Measurements from ENCODE around the gene MYL2.

MYL2 gene

DNA sequence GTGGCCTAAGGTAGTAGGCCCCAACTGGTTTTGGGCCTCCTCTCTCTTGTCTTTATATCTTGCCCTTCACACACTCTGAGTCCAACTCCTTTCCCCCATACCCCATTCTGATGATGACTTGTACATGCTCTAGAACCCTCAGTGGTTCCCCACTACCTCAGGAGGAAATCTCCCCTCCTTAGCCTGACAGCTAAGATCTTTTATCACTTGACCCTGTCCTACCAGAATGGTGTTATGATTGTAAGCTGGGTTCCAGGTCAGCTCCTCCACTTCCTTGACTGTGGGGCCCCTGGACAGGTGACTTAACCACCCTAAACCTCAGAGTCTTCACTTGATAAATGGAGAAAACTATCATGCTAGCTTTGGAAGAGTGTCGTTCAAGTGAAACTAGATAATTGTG is 9.4 kb upstream of the MYL2 start:
- DNase-seq: no peak

DNA sequence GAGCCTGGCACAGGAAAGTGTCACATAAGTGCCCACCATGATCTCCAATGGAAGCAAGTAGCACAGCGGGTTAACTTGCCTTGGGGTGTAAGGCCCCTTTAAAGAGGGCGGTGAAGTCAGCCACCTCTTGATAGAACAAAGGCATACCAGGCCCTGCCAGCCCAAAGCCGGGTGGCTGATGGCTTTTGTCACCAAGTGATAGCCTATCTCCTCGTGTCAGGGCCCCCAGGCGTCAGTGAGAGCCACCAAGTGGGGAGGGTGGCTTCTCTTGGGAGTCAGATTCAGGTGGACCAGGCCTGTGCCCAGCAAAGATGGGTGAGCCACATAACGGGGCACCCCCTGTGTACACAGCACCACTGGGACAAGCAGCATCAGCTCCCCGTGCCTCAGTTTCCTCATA is 8.3 kb upstream of the MYL2 start:
- DNase-seq: no peak

DNA sequence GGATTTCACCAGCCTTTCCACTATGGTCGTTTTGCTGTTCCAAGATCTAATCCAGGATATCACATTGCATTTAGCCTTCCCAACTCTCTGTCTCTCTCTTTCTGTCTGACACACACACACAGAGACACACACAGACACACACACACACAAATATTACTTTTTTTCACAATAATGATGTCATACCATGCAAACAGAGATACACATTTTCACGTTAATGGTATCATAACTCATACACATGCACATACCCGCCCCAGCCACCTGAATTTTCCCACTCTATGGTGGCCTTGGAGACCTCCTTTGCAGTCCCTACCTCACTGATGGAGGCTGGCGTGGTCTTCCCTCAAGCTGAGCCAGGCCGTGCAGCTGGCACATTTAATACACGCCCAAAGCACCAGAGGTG is 7.2 kb upstream of the MYL2 start:
- DNase-seq: no peak

DNA sequence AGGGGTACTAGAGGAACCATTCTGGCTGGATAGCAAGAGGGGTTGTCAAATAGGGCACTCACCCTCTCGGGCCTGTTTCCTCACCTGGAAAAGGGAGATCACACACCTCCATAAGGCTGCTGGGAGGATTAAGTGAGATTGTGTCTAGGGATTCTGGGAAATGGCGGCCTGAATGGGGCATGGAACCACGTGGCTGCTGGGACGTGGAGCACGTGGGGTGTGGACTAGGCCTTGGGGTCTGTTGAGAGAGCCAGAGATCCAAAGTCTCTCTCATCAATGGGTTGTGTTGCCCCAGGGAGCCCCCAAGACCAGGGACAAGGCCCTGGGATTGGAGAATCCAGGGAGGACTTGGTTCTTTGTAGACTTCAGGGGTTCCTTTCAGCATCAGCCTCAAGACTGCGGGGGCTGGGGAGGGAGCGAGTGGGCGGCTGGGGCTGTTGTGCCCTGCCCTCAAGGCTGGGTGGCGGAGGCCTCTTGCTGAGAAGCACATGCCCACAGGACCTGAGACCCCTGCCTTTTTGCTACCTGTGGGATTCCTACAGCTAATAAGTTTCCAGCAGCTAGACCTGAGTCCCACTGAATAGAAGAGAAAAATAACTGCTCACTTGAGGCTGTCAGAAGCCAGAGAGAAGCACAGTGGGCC is 3.4 kb upstream of the MYL2 start:
- DNase-seq: no peak

DNA sequence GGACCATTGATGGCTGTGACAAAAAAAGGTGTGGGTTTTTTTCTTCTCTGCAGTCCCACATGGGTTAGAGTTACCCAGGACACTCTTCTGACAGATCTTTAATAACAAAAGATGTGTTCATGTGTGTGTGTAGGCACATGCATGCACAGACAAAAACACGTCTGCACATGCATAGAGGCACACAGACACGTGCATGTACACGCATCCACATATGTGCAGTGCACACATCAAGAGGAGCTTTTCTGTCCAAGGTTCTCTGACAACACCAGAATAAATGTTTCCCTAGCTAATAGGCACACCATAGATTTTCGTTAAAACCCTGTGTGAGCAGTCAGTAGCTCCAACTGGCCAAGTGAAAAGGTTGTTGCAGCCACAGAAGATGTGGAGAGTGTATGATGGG is 2.8 kb upstream of the MYL2 start:
- DNase-seq: no peak

DNA sequence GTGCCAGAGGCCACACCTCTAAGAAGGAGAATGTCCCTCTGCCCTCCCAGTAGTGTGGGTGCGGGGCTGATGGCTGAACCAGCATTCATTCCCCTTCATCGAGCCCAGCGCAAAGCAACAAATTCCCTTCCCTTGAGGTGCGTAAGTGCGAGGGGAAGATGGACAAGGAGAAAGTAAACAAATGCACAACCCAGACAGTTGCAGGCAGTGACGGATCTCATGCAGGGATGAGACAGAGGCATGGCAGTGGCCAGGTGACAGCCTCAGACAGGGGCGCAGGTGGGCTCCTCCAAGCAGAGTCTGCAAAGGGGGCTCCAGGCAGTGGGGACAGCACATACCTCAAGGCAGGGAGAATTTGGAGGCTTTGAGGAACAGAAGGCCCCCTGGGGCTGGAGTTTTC is 2.3 kb upstream of the MYL2 start:
- DNase-seq: no peak

DNA sequence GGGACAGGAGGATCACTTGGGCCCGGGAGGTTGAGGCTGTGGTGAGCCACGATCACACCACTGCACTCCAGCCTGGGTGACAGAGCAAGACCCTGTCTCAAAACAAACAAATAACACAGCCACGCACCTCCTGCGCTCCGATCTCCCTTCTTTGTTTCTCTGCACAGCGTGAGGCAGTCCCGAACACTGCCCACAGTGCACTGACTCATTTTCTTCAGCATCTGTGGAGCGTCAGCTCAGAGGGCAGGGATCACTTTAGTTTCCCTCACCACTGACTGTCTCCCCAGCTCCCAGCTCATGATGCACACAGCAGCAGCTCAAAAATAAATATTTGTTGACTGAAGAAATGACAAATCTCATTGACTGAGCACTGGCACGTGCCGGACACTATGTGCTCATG is 883 bp upstream of the MYL2 start:
- no peak for DNase-seq

DNA sequence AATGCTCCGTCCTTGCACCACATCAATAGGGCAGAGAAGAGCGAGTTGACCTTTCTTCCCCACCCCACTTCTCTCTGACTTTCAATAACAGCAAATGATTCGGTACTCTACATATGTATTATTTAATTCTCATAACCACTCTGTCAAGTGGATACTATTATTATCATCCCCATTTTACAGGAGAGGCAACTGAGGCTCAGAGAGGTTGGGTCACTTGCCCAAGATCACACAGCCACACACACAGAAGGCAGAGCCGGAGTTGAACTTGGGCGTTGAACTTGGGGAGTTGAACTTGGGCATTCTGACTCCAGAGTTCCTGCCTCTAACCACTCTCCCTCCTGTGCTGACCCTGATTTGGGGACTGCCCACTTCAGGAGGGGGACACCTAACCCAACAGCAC is 659 bp downstream of the MYL2 start:
- DNase-seq: no peak

DNA sequence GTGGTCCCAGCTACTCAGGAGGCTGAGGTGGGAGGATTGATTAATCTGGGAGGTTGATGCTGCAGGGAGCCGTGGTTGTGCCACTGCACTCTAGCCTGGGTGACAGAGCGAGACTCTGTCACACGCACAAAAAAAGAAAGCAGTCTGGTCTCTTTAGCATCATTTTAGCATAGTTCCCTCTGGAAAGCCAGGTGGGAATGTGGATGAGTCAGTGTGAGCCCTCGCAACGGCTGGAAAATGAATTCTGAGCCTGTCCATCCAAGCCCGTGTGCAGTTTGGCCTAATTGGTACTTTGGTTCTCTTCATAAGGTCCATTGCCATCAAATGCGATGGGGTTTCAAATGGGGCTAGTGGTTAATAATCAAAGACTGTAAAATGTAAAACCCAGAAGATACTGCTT is 2.4 kb downstream of the MYL2 start:
- DNase-seq: no peak

DNA sequence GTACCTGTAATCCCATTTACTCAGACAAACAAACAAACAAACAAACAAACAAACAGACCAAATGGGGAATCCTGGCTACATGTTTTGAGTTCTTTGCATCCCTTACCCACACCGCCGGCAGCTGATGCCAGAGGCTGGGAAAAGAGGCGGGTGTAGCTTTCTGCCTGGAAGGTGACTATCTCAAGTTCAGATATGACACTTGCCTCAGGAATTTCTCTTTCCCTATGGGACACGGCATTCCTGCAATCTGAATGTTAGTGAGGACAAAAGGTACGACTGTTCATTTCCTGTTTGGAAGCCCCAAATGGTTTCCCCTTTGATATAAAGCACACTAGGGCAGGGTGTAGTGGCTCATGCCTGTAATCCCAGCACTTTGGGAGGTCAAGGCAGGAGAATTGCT is 2.9 kb downstream of the MYL2 start:
- DNase-seq: no peak

DNA sequence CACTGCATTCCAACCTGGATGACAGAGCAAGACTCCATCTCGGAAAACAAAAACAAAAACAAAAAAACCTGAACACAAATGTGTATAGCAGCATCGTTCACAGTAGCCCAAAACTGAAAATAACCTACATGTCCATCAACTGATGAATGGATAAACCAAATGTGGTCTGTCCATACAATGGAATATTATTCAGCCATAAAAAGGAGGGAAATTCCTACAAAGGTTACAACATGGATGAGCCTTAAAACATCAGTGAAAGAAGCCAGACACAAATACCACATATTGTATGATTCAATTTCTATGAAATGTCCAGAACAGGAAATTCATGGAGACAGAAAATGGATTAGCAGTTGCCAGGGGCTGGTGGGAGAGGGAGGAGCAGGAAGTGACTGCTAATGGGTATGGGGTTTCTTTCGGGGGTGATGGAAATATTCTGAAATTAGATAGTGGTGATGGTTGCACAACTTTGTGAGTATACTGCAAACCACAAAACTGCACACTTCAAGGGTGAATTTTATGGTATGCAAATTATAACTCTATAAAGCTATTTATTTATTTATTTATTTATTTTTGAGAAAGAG is 4.0 kb downstream of the MYL2 start:
- no peak for DNase-seq

DNA sequence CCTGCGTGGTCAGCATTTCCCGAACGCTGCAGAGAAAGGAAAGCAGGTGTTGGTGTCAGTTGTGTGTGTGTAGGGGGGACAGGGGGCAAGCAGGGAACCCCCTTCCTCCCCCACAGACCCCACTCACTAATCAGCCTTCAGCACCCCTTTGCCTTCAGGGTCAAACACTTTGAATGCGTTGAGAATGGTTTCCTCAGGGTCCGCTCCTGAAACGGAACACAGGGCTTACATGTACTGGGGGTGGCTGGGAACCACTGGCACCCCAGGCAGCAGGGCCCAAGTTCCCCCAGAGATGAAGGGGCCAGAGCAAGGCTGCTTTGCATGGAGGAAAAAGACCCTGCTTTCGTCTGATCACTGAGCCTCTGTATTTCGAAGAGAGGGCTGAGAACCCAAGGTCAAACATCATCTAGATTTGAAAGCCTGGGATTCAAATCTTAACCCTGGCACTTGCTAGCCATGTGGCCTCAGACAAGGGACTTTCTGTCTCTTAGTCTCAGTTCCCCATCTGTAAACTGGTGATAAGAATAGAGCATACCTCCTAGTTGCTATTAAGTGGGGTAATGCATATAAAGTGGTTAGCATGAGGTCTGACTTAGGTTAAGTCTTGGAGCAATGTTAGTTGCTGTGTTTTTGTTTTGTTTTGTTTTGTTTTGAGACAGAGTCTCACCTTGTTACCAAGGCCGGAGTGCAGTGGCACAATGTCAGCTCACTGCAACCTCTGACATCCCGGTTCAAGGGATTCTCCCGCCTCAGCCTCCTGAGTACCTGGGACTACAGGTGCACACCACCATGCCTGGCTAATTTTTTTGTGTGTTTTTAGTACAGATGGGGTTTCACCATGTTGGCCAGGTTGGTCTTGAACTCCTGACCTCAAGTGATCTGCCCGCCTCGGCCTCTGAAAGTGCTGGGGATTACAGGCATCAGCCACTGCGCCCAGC is 7.0 kb downstream of the MYL2 start:
- no peak for DNase-seq

DNA sequence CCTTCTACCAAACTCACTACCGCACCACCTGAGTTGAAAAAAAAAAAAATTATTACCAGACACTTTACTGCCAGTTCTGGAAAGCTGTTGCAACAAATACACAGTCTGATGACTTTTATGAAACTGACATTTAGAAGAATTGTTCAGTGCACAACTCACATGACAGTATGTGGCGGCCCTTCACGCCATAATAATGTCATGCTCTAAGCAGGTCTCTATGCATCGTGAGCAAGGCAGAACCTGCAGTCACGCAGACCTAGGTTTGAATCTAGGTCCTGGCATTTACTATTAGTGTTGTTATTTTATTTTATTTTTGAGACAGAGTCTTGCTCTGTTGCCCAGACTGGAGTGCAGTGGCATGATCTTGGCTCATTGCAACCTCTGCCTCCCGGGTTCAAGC is 8.1 kb downstream of the MYL2 start:
- DNase-seq: no peak

DNA sequence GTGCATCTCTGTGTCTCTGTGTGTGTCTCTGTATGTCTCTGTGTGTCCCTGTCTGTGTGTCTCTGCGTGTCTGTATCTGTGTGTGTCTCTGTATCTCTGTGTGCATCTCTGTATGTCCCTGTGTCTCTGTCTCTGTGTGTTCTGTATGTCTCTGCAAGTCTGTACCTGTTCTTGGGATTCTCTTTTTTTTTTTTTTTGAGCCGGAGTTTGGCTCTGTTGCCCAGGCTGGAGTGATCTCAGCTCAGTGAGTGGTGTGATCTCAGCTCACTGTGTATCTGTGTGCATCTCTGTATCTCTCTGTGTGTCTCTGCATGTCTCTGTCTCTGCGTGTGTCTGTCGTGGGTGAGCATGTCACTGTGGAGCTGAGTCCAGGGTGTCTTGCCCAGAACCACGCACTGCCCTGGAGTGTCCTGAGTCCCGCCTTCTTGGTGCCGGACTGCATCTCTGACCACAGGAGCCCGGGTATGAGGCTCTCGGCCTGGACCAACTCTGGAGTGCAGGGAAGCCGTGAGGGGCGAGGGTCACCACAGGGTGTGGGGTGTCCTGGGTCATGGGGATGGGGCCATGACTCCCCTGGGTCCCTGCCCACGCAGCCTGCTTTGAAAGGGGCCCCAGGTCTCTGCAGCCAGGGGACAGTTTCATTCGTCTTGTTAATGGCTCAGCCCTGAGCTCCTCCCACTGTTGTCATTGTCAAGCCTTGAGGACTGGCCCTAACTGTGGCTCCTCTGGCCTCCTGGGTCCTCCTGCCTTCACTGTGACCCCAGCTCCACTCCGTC is 11.8 kb downstream of the MYL2 start:
- DNase-seq: no peak

DNA sequence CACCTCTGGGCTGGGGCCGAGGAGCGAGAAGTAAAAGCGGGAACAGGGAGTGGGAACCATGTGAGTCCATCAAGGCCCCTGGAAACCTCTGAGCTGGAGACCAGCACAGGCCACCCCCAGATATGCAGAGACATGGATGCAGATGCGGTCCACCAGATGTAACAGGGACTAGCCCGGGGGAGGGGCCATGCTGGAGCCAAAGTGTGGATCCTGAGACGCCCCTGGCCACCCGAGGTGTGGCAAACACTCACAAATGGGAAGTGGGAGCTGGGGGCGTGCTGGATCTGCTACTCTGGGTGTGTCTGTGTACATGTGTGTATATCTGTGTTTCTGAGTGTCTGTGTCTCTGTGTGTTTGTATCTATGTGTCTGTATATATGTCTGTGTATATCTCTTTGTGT is 12.8 kb downstream of the MYL2 start:
- no peak for DNase-seq

DNA sequence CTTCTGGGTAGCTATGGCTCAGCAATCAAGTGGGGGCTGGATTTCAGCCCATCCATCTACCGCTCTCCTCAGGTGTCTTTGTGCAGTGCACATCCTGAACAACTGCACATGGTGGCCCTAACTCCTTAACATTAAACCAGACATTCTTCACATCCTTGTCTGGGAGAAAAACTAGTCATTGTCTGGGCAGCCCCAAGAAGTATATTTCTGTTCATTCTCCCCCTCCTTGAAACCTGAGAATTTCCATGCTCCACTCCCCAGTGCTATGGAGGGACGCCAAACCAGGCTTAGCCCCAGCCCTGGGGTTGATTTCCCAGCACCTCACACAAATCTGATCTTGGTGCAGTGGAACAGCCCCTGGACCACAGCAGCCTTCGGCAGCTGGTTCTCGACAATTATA is 13.4 kb downstream of the MYL2 start:
- no peak for DNase-seq

DNA sequence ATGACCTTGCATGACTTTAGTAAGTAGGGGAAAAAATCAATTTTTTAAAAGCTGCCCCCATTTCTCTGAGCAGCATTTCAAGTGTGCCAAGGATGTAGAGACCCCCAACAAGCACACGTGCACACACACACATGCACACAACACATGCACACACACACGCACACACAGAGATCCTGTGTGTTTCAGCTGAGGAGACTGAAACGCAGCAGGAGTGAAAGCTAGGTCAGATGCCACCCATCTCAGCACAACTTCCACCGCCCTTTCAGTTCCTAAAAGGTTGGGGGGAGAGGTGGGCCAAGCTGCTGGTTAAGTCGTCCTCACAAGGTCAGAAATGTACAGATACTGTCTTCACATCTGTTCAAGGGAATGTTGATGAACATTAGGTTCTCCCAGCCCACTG is 13.9 kb downstream of the MYL2 start:
- DNase-seq: no peak

DNA sequence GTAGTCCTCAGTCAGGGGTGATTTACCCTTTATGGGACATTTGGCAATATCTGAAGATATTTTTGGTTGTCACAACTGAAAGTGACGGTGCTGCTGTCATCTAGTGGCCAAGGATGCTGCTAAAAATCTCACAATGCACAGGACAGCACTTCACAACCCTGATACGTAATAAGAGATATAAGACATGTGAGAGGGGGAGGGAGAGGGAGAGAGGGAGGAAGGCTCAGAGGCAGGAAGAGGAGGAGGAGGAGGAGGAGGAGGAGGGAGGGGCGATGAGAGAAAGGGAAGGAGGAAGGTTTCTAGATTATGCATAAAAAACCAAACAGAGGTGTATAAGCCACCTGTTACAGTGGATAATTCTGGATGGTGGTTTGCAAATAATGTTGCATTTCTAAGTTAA is 14.3 kb downstream of the MYL2 start:
- no peak for DNase-seq

DNA sequence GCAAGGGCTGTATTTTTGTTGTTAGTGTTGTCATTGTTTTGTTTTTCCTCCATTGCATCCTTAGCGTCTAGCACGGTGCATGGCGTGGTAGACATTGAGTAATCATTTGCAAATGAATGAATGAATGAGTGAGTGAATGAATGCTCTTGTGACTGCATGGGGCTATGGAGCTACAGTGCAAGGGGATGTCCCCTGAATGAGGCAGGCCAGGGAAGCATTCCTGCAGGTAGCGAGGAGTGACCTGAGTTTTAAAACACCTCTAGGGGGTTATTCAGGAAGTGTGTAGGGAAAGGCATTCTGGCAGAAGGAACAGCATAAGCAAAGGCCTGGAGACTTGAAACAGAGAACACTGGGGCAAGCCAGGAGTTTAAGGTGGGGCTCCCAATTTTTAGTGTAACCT is 16.9 kb downstream of the MYL2 start:
- no peak for DNase-seq

DNA sequence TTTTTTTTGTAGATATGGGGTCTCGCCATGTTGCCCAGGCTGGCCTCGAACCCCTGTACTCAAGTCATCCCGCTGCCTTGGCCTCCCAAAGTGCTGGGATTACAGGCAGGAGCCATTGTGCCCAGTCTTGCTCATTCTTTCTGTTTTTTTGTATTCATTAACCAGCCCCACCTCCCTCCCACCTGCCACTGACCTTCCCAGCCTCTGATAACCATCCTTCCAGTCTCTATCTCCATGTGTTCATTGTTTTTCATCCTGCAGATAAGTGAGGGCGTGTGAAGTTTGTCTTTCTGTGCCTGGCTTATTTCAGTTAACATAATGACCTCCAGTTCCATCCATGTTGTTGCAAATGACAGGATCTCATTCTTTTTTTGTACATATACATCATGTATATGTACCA is 19.0 kb downstream of the MYL2 start:
- DNase-seq: no peak

DNA sequence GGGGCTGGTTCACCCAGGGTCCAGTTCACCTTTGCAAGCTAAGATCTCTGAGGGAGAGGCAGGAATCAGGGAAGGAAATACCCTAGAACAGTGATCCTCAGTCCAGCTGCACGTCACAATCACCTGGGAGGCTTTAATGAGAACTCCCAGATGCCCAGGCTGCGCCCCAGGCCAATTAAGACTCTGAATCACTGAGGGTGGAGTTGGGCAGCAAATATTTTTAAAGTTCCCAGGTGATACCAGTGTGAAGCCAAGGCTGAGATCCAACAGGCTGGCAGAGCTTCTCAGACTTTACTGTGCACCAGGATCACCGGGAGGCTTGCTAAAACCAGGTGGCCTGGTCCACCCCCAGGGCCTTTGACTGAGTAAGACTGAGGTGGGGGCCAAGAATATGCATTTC is 23.8 kb downstream of the MYL2 start:
- no peak for DNase-seq

DNA sequence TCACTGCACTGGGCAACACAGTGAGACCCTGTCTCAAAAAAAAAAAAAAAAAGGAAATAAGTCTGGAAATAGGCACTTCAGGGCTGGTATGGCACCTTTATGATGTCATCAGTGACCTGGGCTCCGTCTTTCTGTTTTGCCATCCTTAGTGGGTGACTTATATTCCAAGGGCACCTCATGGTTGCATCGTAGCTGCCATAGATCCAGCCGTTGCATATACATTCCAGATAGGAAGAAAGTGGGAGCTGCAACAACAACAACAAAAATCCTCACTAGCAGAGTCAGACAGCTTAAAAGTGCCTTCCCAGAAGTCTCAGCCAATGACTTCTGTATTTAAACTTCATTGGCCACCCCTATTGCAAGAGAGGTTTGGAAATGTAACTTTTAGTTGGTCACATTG is 26.4 kb downstream of the MYL2 start:
- no peak for DNase-seq

DNA sequence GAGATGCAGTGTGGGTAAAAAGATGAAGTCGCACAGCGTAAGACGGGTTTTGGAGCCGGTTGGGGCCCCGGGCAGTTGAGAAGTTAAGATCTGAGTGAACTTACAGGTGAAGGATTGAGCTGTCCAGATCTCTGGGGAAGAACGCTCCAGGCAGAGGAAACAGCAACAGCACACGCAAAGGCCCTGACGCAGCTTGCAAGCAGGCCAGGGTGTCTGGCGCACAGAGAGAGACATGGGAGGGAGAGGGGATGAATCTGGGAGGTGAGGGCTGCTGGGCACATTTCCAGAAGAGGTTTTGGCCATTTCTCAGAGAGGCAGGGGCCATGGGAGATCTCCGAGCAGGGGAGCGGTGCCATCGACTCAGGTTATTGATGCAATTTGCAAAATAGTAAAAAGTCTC is 31.0 kb downstream of the MYL2 start:
- DNase-seq: no peak
